GM18505 (cell line): ENCODE results near the gene SLC39A1.

ENCODE experiments used
- ATAC-seq: cut with Tn5 transposase; IDR thresholded peaks from one replicate; pipeline ENCODE4 v1.9.1; 2021; ENCODE audit not compliant: unreplicated experiment
- POLR2A ChIP-seq: IDR thresholded peaks from 4 replicates; pipeline ENCODE4 v1.6.1; 2011; ENCODE audit warnings: borderline replicate concordance; ENCODE audit not compliant: insufficient read depth, insufficient read length; ENCODE audit errors: extremely low read depth

The SLC39A1 gene

DNA sequence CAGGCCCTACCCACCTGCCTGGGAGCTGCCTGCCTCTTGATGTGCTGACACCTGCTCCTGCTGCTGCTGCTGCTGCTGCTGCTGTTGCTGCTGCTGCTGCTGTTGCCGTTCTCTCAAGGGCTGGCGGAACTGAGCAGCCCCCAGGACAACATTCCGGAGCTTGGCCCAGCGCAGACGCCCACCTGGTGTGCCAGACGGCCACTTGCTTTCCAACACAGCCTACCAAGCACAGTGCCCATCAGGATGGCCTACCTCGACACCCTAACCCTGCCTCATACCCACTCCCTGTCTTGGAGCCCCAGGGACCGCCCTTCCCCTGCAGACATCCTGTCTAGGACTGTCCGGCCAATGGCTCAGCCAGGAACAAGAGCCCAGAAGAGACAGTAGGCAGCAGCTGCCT lies 28.6 kb downstream of the SLC39A1 start:
- no peak for TF ChIP-seq POLR2A
- no peak for ATAC-seq

- ATAC-seq: no peak
- TF ChIP-seq POLR2A: no peak
Observed at GRCh38 chr1:153933955-153934354, 29.4 kb downstream of the SLC39A1 start.

- no peak for ATAC-seq
- no peak for TF ChIP-seq POLR2A
Observed at GRCh38 chr1:153933430-153933829, 29.9 kb downstream of the SLC39A1 start.

DNA sequence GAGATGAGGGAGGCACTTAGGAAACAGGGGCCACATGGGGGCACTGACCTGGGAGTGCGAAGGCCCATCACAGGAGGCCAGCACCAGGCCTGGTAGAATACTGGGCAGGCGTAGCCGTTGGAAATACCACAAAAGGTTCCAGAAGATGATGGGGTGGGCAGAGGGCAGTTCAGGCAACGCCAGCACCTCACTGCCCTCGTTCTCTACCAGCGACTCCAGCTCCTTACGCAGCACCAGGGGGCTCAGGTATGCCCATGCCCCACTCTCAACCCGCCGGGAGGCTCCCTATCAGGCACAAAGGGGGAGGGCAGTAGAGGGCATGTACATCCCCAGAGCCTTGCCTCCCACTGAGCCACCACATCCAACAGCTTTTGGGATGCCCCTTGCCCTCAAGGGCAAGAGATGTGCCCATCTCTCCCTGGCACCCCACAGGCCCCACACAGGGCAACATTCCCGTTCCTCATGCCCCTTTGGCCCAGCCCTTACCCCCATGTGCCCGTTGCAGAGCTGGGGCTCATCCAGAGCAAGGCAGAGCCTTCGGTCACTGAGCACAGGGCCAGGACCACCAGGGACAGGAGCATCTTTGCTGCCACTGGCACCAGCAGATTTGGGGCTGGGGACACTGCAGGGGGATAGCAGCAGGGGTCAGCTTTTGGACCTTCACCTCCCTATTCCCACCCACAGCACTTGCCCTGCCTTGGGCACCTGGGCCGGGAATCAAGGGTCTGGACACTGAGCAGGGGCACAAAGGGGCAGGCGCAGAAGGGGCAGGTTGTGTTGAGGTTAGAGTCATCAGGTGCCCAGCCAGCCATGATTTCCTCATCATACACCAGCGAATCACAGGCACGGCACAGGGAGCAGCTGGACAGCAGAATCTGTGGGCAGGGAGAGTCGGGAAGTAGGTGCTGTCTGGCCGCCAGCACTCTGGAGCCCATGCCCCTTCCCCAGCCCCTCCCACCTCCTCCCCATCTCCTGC lies 30.9 kb downstream of the SLC39A1 start:
- ATAC-seq: no peak
- no peak for TF ChIP-seq POLR2A

DNA sequence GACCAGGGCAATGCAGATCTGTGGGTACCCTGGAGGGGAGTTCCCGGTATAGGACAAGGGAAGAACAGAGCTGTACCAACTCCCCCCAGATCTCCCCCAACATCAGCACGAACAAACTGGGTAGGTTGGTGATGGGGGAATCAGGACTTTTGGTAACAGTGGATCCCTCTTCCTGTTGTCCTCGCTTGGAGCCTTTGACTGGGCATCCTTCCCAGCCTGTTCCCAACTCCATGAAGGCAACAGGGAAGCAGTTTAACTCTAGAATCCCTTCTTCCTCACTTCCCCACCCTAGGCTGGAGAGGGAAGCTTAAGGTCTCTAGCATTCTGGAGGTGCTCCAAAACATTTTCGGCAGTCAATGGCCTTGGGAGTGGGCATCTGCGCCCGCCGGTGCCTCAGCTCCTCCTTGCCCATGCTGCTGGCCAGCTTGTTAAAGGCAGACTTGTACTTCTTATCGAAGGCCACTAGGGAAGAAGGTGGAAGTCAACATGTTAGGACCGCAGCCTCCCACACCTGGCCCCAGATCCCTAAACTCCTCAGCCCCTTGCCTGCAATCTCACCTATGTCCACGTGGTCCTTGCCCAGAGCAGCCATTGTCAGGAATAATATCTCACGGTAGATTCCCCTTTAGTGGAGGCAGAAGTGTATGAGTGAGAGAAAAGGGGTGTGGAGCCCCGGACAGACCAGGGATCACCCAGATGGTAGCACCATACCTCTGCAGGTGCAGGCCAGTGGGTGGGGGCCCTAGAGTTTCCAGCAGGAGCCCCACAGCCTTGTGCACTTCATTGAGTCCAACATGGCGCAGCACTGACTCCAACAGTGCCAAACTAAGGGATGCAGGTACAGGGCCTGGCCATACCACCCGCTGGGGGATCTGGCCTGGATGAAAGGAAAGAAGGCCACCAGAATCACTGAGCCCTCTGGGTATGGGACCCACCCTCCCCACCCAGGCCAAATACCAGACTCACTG lies 33.1 kb downstream of the SLC39A1 start:
- no peak for ATAC-seq
- no peak for TF ChIP-seq POLR2A

DNA sequence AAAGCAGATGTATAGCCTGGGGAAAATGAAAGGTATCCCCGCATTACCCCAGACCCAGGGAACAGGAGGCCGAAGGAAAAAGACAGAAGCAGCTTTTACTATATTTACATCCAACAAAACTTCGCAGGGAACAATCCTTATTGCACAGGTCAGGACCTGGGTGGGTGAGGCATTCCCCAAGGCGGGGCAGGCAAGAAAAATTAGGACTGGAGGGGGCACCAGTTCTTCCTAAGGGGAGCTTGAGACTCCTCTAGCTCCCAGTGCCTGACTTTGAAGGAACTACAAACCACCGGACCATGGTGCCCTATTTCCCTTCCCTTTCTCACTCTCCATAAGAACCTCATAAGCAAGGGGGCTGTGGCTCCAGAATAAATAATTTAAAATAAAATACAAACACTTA lies 33.9 kb downstream of the SLC39A1 start:
- ATAC-seq: no peak
- TF ChIP-seq POLR2A: no peak

DNA sequence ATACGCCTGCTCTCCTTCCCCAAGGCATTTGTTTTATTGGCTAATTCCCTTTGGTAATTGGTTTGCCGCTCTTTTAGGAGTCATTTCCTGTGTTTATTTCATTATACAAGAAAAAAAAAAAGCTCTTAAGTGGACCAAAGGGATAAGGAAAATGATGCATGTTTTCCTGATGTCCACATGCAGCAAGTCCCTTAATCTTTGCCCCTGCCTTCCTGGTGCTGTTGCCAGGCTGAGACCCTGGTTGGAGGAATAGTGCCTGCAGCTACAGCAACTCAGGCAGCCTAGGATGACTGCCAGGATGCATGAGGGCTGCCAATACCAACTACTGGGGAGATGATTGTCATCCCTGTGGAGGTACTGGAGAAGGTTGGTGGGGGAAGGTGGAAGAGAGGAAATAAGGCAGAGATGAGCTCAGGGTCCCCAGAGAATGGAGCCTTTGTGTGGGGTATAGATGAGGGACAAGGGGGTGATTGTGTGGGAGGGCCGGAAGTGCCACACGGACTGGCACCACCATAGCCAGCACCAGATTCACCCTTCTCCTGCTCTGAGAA lies 34.5 kb downstream of the SLC39A1 start:
- no peak for TF ChIP-seq POLR2A
- ATAC-seq: no peak

DNA sequence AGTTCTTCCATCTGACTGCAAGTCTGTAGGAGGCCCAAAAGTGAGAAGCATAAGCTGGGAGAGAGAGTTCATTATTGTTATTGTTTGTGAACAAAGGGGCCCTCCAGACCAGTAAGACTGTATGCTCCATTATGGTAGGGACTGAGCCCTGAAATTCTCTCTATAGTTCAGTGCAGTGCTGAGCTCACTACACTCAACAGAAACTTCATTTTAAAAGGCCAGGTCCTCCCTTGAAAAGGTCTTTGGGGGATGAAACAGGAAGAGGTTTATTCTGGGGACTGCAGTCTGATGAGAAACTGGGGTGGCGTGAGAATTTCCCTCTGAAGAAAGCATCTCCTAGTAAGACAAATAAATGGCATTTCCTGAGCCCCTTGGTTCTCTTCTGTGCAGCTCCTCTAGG lies 35.1 kb downstream of the SLC39A1 start:
- no peak for ATAC-seq
- TF ChIP-seq POLR2A: no peak

DNA sequence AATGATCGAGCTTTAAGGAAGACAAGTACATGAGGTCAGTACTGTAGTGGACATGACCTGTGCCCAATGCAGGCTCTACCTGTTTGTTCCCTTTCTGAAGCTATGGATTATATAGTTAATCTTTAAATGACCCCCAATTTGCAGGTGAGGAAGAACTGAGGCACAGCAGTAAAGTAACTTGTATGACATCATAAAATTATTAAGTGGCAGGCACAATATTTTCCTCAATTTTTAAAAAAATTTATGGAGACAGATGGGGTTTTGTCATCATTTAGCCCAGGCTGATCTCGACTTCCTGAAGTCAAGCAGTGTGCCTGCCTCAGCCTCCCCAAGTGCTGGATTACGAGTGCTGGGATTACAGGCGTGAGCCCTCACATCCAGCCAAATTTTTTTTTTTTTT lies 36.9 kb downstream of the SLC39A1 start:
- TF ChIP-seq POLR2A: no peak
- no peak for ATAC-seq

GRCh38 chr1:153922972-153923925 lies 40.1 kb downstream of the SLC39A1 start, which contains the start of gene GATAD2B:
TSS of gene GATAD2B (minus strand) at chr1:153922972. CDS start at chr1:153828347, 94,625 bp downstream.
- TF ChIP-seq POLR2A: peak; percentile 82
- peak; percentile 85 for ATAC-seq

DNA sequence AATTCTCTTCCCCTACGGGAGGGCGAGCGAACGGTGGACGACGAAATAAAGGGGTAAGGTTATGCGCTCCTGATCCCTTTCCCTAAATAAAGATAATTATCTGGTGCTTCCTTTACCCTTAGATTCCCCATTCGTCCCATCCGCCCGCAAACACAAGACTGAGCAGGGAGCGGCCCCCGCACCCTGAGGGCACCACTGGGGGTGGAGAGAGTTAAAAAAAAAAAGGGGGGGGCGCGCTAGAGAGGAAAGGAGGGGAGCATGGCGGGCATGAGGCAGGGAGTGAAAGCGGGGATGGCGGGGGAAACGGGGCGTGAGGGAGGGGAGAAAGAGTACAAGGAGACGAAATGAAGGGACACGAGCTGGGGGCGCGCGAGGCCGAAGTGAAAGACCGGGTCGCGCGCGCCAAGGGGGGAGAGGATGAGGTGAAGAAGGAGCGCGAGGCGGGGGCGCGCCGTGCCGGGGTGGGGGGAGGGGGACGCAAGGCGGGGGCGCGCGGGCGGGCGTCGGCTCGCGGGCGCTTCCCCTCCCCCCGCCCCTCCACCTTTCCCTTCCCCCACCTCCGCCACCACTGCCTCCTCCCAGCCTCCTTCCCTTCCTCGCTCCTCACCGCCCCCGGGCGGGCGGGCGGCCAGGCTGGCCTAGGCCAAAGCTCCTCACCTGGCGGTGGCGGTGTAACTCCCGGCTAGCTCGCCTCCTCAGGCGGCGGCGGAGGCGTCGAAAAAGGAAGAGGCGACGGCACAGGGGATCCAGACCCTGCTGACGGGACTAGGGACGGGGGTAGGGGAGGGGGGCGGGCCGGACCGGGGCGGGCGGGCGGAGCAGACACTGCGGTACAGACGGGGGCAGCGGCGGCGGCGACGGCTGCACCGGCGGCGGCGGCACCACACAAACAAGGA lies 41.0 kb downstream of the SLC39A1 start:
- TF ChIP-seq POLR2A: peak; percentile 55
- peak; percentile 31 for ATAC-seq

GRCh38 chr1:153921803-153922075 lies 41.6 kb downstream of the SLC39A1 start:
- no peak for ATAC-seq
- no peak for TF ChIP-seq POLR2A
